Measurements from ENCODE around the gene UPF2.
A peak's percentile ranks its signal among the peaks of the same experiment; 100 is the strongest.
"Not testable (repeated sequence)": the region's sequence is repeated elsewhere in the genome, so short reads cannot be mapped to it uniquely, and the experiment has no call there.

Gene UPF2

GRCh38 chr10:12042797-12043651, at the start of gene UPF2:
UPF2 (minus strand) TSS chr10:12042809; CDS start chr10:12035423, 7,386 bp downstream.
- DNase-seq: peak; percentile 99

- peak; percentile 22 for DNase-seq
Measured at GRCh38 chr10:12091421-12091820, 48.8 kb upstream of the UPF2 start.

- no peak for DNase-seq
Measured at GRCh38 chr10:12088919-12089318, 46.3 kb upstream of the UPF2 start.

GRCh38 chr10:12081879-12082557, 39.4 kb upstream of the UPF2 start:
- DNase-seq: no peak

- DNase-seq: no peak
Measured at GRCh38 chr10:12081470-12081869, 38.9 kb upstream of the UPF2 start.

- DNase-seq: peak; percentile 22
Measured at GRCh38 chr10:12077580-12078180, 35.1 kb upstream of the UPF2 start.

GRCh38 chr10:12073526-12073925, 30.9 kb upstream of the UPF2 start:
- DNase-seq: no peak

GRCh38 chr10:12071441-12071840, 28.8 kb upstream of the UPF2 start:
- DNase-seq: not testable (repeated sequence)

GRCh38 chr10:12068449-12069269, 26.1 kb upstream of the UPF2 start, which contains the start of gene DHTKD1:
DHTKD1 (plus strand) TSS chr10:12068954; CDS start chr10:12069034, 80 bp downstream.
- DNase-seq: peak; percentile 99

GRCh38 chr10:12067336-12067735, 24.7 kb upstream of the UPF2 start:
- no peak for DNase-seq

- no peak for DNase-seq
Measured at GRCh38 chr10:12063483-12063818, 20.8 kb upstream of the UPF2 start.

- no peak for DNase-seq
Measured at GRCh38 chr10:12062754-12063482, 20.3 kb upstream of the UPF2 start.

- DNase-seq: no peak
Measured at GRCh38 chr10:12061124-12061523, 18.5 kb upstream of the UPF2 start.

GRCh38 chr10:12056748-12057147, 14.1 kb upstream of the UPF2 start:
- no peak for DNase-seq

GRCh38 chr10:12055732-12056131, 13.1 kb upstream of the UPF2 start:
- no peak for DNase-seq

GRCh38 chr10:12051241-12051640, 8.6 kb upstream of the UPF2 start:
- DNase-seq: peak; percentile 32

GRCh38 chr10:12050528-12050927, 7.9 kb upstream of the UPF2 start:
- no peak for DNase-seq

GRCh38 chr10:12048547-12048946, 5.9 kb upstream of the UPF2 start:
- DNase-seq: no peak

GRCh38 chr10:12045596-12045995, 3.0 kb upstream of the UPF2 start:
- DNase-seq: no peak

- DNase-seq: peak; percentile 27
Measured at GRCh38 chr10:12042409-12042796, 206 bp downstream of the UPF2 start.

- peak; percentile 27 for DNase-seq
Measured at GRCh38 chr10:12041766-12042408, 722 bp downstream of the UPF2 start.

All from suppressor macrophage treated with lipopolysaccharide for 4 hours (primary cell).